Activated CD8-positive, alpha-beta memory T cell treated with anti-CD3 and anti-CD28 coated beads, Interleukin-2, amount 50 U/mL, for 24 hours (primary cell): ENCODE results near the gene ANKH.
"Not testable (repeated sequence)": the region's sequence is repeated elsewhere in the genome, so short reads cannot be mapped to it uniquely, and the experiment has no call there.

ENCODE experiments used
- DNase-seq: peaks from one replicate; pipeline ENCODE4 v3.0.0-alpha.2; 2020; ENCODE audit errors: extremely low read depth

Gene ANKH

GRCh38 chr5:14882658-14883580, 11.3 kb upstream of the ANKH start:
- DNase-seq: no peak

- DNase-seq: no peak
Measured at GRCh38 chr5:14881826-14882225, 10.2 kb upstream of the ANKH start.

DNA sequence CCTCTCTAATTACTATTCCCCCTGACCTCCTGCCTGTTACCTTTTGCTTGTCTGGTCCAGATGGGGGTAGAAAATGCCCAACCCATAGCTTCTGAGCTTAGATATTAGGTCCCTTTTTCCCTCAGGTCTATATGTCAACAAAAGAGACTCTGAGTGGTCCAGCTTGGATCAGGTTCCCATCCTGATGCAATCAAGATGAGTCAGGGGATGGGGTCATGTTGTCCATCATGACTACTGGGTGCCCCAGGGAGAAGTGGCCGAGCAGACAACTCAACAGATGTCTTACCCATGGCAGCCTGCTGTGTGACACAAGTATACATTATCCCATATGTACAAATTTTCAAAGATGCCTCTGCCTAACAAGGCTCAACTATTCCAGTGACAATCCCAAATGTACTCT, 9.1 kb upstream of the ANKH start:
- DNase-seq: no peak

GRCh38 chr5:14879937-14880589, 8.5 kb upstream of the ANKH start:
- DNase-seq: no peak

GRCh38 chr5:14879393-14879792, 7.8 kb upstream of the ANKH start:
- no peak for DNase-seq

DNA sequence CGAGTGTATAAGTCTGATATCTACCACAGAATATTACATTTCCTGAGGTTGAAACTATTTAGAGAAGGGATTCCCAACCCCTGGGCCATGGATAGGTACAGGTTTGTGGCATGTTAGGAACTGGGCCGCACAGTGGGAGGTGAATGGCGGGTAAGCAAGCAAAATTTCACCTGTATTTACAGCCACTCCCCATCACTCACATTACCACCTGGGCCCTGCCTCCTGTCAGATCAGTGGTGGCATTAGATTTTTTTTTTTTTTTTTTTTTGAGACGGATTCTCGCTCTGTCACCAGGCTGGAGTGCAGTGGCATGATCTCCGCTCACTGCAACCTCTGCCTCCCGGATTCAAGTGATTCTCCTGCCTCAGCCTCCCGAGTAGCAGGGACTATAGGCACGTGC, 6.6 kb upstream of the ANKH start:
- not testable (repeated sequence) for DNase-seq

- no peak for DNase-seq
Measured at GRCh38 chr5:14876095-14876494, 4.5 kb upstream of the ANKH start.

- DNase-seq: no peak
Measured at GRCh38 chr5:14873790-14874189, 2.2 kb upstream of the ANKH start.

DNA sequence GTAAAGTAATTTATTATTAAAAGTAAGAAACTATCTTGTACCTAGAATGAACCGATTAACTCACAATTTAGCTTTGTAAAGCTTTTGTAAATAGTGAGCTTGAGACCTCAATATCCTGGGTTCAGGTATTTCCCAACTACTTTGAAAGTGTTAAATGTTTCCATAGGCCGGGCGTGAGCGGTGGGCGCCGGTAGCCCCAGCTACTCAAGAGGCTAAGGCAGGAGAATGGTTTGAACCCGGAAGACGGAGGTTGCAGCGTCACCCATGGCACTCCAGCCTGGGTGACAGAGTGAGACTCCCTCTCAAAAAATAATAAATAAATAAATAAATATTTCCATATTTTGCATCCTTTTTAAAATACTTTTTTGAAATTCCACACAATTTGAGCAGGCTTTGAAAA, 1.5 kb upstream of the ANKH start:
- no peak for DNase-seq

DNA sequence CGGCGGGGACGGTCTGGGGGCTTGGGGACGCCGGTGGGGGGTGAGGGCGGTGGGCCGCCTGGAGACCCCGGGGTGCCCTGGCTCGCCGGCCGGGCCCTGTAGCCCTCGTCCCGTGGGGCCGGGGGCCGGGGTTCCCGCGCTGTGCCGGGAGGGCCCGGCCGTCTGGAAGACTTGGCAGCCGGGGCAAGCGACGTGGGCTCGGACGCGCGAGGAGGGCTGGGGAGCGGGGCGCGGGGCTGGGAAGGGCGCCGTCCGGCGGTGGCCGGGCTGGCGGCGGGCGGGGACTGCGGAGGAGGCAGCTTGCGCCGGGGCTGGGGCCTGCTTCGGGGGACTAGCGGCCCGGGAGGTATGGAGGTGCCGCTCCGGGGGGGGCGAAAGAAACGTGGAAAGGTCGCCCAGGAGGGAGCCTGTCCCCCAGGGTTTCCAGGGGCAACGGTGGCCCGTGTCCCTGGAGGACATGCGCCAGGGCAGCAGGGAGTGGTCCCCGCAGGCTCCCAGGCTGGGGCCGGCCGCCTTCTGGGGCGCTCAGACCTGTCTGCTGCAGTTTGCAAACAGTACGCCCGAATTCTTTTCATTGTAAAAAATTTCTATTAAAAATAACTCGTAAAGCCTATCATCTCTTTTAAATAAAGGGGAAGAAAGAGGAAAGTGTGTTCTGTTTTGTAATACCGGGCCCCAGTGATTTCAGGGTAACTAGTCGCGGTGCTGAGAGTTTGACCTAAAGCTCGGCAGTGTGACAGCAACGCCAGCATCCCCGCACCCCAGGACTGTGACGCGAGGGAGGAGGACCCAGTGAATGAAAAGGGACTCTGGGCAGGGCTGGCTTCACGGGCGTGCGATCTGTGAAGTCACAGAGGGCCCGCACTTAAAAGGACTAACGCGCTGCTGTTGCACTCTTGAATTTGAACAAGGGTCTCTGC, 752 bp upstream of the ANKH start:
- DNase-seq: no peak

GRCh38 chr5:14870337-14871213, 1.0 kb downstream of the ANKH start:
- DNase-seq: peak; percentile 32

GRCh38 chr5:14869668-14870164, 1.9 kb downstream of the ANKH start:
- no peak for DNase-seq

DNA sequence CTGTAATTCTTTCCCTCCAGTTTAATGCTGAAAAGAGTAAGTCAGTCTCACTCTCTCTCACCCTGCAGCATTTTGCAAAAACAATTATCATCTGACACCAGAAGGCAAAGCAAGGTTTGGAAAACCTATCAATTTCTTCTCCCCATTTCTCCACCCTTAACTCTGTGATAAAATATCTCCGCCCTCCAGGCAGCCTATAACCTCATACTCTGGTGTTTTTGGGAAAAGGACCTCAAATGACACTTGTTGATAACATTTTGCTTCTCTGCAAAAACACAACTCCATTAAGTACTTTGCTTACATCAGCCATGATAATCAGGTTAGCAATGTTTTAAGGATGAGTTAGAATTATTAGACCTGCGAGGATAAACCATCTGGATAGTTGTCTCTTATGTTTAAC, 2.3 kb downstream of the ANKH start:
- DNase-seq: no peak

DNA sequence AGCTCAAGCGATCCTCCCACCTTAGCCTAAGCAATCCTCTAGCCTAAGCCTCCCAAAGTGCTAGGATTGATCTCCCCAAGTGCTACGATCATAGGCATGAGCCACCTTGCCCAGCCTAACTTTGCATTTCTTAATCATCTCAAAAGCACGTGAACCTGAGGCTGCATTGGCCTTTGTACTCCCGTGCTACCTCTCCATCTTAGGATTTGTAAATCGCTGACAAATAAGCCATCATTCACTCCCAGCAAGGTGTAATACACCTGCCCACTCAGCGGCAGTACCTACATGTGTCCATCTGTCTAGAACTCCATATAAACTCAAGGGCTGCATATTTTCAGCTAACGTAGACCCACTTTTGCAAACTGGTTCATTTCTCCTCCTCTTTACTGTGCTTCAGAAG, 2.8 kb downstream of the ANKH start:
- DNase-seq: no peak

GRCh38 chr5:14864181-14864812, 7.3 kb downstream of the ANKH start:
- no peak for DNase-seq

DNA sequence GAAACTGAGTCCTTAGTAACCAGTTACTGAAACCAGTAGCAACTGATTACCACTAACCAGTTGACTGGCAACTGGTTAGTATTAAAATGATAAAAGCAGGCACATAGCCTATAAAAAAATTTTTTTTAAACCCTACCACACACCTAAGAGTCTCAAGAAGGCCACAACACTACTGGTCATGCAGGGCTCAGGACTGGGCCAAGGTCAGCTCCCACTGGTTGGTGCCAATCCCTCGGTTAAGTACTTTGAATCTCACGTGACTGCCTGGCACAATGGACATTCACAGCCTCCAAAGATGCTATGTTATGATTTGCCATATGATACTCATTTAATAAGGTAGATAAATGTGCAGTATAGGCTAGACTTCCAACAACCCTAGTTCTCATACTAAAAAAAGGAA, 8.5 kb downstream of the ANKH start:
- no peak for DNase-seq

GRCh38 chr5:14861123-14861765, 10.3 kb downstream of the ANKH start:
- no peak for DNase-seq

- no peak for DNase-seq
Measured at GRCh38 chr5:14859980-14860379, 11.6 kb downstream of the ANKH start.

- no peak for DNase-seq
Measured at GRCh38 chr5:14859150-14859549, 12.4 kb downstream of the ANKH start.

GRCh38 chr5:14855366-14855765, 16.2 kb downstream of the ANKH start:
- no peak for DNase-seq
